Measurements from ENCODE around the gene RNF223. TPM values are rescaled to one million over a fixed set of nuclear protein-coding genes. Genes with fewer than 3 reads are reported as not detected.
"Not testable (repeated sequence)": the region's sequence is repeated elsewhere in the genome, so short reads cannot be mapped to it uniquely, and the experiment has no call there.

RNF223 gene
- polyA plus RNA-seq, 10 donors = 0.08 to 0.16 (median 0.11) TPM; not detected in 5

DNA sequence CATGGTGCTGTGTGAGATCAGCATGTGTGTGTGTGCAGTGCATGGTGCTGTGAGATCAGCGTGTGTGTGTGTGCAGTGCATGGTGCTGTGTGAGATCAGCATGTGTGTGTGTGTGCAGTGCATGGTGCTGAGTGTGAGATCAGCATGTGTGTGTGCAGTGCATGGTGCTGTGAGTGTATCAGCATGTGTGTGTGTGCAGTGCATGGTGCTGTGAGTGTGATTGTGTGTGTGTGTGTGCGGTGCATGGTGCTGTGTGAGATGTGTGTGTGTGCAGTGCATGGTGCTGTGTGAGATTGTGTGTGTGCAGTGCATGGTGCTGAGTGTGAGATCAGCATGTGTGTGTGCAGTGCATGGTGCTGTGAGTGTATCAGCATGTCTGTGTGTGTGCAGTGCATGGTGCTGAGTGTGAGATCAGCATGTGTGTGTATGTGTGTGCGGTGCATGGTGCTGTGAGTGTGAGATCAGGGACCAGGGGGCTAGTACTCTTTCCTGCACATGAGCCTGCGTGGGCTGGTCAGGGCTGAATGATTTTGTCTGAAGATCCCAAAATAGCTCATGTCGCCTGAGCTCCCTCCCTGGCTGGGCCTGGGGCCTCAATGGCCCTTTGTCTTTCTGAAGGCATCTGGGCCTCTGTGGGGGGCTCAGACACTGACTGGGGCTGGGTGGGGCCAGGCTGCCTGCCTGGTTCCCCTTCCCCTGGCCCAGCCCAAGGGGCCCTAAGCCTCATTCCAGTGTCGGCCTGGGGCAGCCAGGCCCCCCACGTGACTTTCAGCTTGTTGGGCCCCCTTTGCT lies 43.0 kb downstream of the RNF223 start:
- DNase-seq = not testable (repeated sequence)

DNA sequence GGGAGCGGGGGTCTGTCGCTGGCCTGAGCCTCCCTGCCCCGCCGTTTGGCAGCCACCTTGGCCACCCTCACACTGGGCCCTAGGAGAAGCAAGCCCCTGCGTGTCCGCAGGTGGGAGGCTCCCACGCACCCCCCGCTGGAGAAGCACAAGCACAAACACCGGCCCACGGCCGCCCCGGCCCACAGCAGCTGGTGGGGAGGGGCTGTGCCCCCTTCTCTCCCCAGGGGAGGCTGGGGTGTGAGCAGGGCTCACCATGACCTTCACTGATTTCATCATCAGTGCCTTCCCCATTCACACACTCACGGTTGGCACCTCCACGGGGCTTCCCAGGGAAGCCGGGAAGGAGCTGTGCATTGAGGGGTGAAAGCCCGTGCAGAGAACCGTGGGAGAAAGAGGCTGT lies 46.3 kb downstream of the RNF223 start:
- DNase-seq = no peak

GRCh38 chr1:1026599-1027413 lies 47.3 kb downstream of the RNF223 start:
- DNase-seq = no peak

DNA sequence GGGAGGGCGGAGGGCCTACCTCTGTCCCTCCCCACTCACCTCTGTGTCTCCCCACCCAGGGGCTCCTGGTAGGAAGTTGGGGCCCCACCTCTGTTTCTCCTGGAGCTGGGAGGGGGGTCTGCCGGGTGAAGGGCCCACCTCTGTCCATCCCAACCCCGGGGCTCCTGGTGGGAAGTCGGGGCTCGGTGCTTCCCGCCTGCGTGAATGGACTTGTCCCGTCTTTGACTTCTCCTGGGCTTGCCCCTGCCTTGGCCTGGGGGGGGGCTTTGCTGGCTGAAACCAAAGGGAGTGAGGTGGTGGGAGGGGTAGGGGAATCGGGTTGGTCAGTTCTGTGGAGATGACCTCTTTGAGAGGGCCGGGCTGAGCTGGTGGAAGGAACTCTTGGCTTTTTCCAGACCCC lies 48.4 kb downstream of the RNF223 start:
- no peak for DNase-seq

DNA sequence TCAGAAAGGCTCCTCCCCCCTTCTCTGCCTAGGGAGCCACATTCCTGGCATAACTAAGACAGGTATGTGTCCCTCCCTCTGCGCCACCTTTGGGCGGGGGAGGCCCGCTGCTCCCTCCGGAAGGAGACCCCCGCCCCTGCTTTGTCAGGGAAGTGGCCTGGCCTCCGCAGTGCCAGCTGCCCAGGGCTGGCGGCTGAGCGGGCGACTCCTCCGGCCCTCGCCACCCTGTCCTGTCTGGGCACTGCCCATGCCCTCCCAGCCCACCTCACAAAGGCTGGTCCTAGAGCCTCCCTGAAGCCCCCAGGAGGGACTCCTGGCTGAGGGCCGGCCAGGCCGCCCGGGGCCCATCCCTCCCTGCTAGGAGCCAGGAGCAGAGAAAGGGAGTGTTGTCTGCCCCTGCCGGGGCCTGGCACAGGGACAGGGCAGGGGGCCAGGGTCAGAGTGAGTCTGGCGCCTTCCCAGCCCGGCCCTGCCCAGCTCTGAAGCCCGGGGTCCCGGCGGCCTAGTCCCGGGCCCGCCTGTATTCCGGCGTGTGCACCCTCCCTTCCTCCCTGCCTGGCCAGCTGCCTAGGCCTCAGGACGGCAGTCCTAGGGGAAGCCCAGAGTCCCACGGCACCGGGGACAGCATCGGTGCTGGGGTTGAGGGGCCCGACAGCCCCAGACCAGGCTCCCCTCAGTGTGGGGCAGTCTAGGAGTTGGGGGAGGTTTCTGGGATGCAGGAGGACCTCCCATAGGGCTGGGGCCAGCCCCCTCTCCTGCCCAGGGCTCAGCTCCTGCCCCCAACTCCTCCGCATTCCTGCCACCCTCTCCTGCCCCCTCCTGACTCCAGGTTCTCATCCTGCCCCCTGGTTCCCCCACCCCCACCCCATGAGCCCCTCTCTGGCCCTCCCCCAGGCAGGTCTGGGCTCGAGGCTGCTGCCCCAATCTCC lies 49.1 kb downstream of the RNF223 start:
- no peak for DNase-seq

DNA sequence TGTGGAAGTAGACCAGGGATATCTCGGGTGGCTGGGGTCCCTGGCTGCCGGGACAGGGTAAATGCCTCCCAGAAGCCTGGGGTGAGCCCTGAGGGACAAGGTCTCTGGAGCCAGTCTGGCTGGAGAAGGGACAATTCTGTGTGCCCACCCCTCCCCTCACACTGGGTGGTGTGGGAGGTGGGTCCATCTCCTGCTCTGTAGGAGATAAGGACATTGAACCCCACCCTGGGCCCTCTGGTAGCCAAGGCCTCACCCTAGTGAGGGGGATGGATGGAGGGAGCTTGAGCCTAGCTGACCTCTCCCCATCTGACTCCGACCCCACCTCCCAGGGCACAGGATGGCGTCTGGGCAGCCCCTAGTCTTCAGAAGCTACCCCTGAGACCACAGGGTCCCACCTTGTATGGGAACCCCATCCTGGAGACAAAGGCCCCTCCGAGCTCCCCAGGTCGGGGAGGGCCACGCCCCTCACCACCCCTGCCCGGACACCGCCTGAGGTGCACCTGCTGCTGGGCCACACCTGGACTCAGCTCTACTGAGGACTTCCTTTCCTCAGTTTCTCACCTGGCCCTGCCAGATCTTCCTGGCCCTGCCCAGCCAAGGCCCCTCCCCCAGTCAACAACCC lies 49.8 kb downstream of the RNF223 start:
- no peak for DNase-seq

DNA sequence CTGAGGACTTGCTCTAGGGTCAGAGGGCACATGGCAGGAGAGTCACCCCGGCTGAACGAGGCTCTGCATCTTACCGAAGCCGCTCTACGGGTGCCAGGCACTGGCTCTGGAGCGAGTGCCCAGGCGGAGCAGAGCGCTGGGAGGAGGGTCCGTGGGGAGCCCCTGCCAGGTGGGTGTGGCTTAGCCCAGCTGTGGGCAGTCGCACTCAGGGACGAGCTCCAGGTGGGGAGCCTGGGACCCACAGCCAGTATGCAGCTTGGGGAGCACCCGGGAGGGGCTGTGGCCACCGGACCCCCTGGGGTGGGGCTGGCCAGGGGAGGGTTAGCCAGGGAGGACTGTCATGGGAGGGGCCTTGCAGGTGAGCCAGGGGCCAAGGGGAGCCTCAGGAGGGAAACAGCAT lies 50.4 kb downstream of the RNF223 start:
- no peak for DNase-seq

GRCh38 chr1:1022302-1023009 lies 51.6 kb downstream of the RNF223 start:
- peak in 1 of 3 donors; percentile 41 for DNase-seq

DNA sequence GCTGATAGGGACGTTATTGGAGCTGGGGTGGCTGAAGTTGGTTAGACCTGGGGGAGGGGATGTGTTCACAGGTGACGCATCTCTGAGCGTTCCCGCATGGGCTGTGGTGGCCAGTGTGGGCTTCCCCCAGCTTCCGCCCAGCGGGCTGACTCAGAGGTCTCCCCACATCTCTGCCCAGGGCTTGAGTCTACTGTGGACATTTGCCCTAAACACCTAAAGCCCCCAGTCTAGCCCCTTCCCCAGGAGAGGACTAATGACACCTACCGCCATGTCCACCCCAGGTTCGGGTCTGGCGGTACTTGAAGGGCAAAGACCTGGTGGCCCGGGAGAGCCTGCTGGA lies 52.2 kb downstream of the RNF223 start:
- DNase-seq = no peak

DNA sequence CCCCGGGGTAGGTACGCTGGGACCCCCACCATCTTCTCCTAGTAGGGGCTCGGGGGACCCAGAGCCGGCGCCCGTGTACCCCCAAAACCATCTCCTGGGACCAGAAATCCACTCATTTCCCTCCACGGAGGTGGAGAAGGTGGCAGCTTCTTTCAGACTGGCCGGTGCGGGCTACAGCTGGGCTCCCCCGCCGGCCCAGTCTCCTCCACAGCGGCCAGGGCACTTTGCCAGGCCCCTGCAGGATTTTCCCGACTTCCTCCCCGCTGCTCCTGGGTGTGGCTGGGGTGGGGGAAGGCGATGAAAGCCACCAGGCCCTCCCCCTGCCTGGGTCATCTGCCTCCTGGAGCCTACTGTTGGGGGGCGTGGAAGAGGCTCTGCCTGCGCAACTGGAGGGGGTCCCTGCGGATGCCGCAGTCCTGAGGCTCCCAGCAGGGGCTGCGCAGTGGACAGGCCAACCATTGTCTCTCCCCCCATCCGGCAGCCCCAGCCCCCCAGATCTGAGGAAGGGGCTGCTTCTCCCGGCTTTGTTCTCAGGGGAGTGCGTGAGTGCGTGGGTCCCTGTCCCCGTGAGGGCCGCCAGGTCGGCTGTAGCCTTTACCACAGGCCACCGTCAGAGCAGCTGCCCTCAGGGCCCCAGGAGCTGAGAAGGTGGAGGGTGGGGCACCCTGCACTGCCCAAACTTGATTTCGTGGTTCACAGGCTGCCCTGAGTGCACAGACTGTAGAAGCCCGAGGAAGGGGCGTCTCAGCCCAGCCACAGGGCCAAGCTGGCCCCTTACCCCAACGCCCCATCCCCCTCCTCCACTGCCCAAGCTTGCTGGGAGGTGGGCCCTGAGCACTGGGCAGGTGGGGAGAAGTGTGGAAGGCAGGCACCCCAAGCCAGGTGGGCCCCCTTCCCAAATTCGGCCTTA lies 52.8 kb downstream of the RNF223 start:
- peak; percentile 64 to 80 (median 65) for DNase-seq

Other genes starting within 250 kb of the RNF223 start
- gene SAMD11, start 150.4 kb downstream of the RNF223 start, polyA plus RNA-seq (ENCODE audit: insufficient read length in 10 of 10) = 10 to 100 TPM in 1 of 10 donors, 1 to 10 TPM in 9; 1.7 to 11.4 (median 4.4) TPM
- gene NOC2L, start 115.0 kb downstream of the RNF223 start, polyA plus RNA-seq (ENCODE audit: insufficient read length in 10 of 10) = 10 to 100 TPM; 36.4 to 46.4 (median 39.7) TPM
- 1 to 10 TPM; 3.0 to 7.2 (median 5.2) TPM for gene KLHL17, start 113.7 kb downstream of the RNF223 start, polyA plus RNA-seq (ENCODE audit: insufficient read length in 10 of 10)
- gene PLEKHN1, start 107.8 kb downstream of the RNF223 start, polyA plus RNA-seq (ENCODE audit: insufficient read length in 10 of 10) = 1 to 10 TPM in 2 of 10 donors, under 1 TPM in 3, not detected in 5; 0.10 to 1.3 (median 0.25) TPM
- gene PERM1, start 92.2 kb downstream of the RNF223 start, polyA plus RNA-seq (ENCODE audit: insufficient read length in 10 of 10) = 1 to 10 TPM in 9 of 10 donors, under 1 TPM in 1; 0.97 to 2.9 (median 1.6) TPM
- gene HES4, start 74.2 kb downstream of the RNF223 start, polyA plus RNA-seq (ENCODE audit: insufficient read length in 10 of 10) = 10 to 100 TPM in 9 of 10 donors, 1 to 10 TPM in 1; 7.4 to 18.4 (median 12.8) TPM
- 10 to 100 TPM in 1 of 10 donors, 1 to 10 TPM in 9; 5.5 to 11.3 (median 7.9) TPM for gene ISG15, start 60.8 kb downstream of the RNF223 start, polyA plus RNA-seq (ENCODE audit: insufficient read length in 10 of 10)
- 10 to 100 TPM; 28.4 to 83.9 (median 44.4) TPM for gene AGRN, start 54.2 kb downstream of the RNF223 start, polyA plus RNA-seq (ENCODE audit: insufficient read length in 10 of 10)
- gene C1orf159, start 41.8 kb upstream of the RNF223 start, polyA plus RNA-seq (ENCODE audit: insufficient read length in 10 of 10) = 1 to 10 TPM; 3.8 to 7.1 (median 4.6) TPM
- gene TTLL10, start 99.6 kb upstream of the RNF223 start, polyA plus RNA-seq (ENCODE audit: insufficient read length in 10 of 10) = under 1 TPM in 7 of 10 donors, not detected in 3; 0.13 to 0.50 (median 0.27) TPM
- 1 to 10 TPM; 1.9 to 4.6 (median 2.9) TPM for gene TNFRSF18, start 132.3 kb upstream of the RNF223 start, polyA plus RNA-seq (ENCODE audit: insufficient read length in 10 of 10)
- gene TNFRSF4, start 139.8 kb upstream of the RNF223 start, polyA plus RNA-seq (ENCODE audit: insufficient read length in 10 of 10) = 1 to 10 TPM; 1.0 to 3.7 (median 2.0) TPM
- gene SDF4, start 157.7 kb upstream of the RNF223 start, polyA plus RNA-seq (ENCODE audit: insufficient read length in 10 of 10) = 100 to 1,000 TPM in 2 of 10 donors, 10 to 100 TPM in 8; 73.5 to 121 (median 88.5) TPM
- 10 to 100 TPM; 12.1 to 21.2 (median 15.6) TPM for gene B3GALT6, start 157.9 kb upstream of the RNF223 start, polyA plus RNA-seq (ENCODE audit: insufficient read length in 10 of 10)
- gene C1QTNF12, start 172.4 kb upstream of the RNF223 start, polyA plus RNA-seq (ENCODE audit: insufficient read length in 10 of 10) = 1 to 10 TPM; 1.0 to 6.7 (median 2.7) TPM
- 10 to 100 TPM; 34.4 to 46.8 (median 38.4) TPM for gene UBE2J2, start 199.5 kb upstream of the RNF223 start, polyA plus RNA-seq (ENCODE audit: insufficient read length in 10 of 10)
- 1 to 10 TPM; 2.7 to 8.5 (median 4.2) TPM for gene SCNN1D, start 206.1 kb upstream of the RNF223 start, polyA plus RNA-seq (ENCODE audit: insufficient read length in 10 of 10)
- 10 to 100 TPM; 23.6 to 57.8 (median 40.0) TPM for gene ACAP3, start 233.6 kb upstream of the RNF223 start, polyA plus RNA-seq (ENCODE audit: insufficient read length in 10 of 10)
- 1 to 10 TPM; 4.1 to 9.3 (median 6.4) TPM for gene PUSL1, start 234.3 kb upstream of the RNF223 start, polyA plus RNA-seq (ENCODE audit: insufficient read length in 10 of 10)

Measured in muscle of back (tissue), 11 donors.